Left hindlimb (tissue), 1 donor: ENCODE measurements around the gene POU2AF3.

ENCODE experiments used
- DNase-seq: peaks from one replicate; pipeline ENCODE4 v3.0.0-alpha.2; 2018

The POU2AF3 gene

DNA sequence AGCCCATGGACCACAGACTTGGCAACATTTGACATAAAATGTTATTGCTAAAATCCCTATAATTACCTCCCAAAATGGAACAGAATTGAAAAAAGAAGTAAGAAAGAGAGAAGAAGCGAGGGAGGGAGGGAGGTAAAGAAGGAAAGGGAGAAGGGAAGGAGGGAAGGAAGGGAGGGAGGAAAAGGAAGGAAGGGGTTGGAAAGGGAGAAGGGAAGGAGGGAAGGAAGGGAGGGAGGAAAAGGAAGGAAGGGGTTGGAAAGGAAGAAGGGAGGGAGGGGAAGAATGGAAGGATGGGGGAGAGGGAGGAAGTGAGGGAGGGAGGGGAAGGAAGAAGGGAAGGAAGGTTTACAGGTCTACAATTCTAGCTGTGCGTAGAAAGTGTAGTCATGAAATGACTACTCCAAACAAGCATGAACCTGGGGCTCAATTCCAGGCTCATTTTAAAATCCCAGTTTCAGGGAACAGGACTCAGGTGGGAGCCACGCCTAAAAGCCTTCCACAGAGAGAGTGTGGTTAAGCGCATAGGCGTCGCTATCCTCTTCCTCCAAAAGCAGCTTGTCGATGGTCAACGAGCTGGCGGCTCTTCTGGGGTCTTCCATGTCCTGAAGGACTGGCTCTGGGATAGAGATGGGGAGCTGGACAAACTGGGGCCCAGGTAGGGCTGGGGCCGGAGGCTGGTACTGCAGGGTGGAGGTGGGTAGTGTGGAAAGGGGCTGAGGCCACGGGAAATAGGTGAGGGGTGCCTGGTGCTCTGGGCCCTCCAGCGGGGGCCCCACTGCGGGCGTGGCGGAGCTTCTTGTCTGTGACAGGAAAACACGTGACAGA lies 55.6 kb downstream of the POU2AF3 start:
- DNase-seq, result no peak

DNA sequence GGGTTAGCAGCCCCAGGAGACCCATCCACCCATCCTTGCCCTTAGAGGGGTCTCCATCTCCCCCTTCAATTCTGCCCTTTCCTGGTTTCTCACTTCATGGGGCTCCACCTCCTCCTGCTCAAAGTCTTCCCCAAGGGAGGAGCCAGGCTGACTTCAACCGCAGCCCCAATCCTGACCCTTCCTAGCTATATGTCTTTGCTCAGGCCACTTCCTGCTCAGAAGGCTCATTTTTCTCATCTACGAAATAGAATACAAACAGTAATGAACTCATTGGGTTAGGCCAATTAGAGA lies 56.2 kb downstream of the POU2AF3 start:
- no peak for DNase-seq

DNA sequence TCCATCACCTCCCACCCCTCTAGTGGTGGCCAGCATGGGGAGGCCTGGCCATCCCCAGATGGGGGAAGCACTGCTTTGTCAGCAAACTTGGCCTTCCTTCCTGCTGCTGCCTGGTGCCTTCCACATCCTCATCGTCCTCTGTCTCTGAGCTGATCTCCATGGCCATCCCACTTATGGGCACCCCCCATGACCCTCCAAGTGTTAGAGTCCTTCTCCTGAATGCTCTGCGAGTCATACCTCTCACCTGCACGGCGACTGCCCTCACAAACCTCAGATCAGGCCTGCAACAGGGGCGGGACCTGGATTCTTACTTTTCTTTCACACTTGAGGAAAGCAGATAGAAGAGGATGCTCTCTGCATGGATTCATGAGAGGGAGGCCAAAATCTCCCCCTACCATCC lies 56.8 kb downstream of the POU2AF3 start:
- no peak for DNase-seq

DNA sequence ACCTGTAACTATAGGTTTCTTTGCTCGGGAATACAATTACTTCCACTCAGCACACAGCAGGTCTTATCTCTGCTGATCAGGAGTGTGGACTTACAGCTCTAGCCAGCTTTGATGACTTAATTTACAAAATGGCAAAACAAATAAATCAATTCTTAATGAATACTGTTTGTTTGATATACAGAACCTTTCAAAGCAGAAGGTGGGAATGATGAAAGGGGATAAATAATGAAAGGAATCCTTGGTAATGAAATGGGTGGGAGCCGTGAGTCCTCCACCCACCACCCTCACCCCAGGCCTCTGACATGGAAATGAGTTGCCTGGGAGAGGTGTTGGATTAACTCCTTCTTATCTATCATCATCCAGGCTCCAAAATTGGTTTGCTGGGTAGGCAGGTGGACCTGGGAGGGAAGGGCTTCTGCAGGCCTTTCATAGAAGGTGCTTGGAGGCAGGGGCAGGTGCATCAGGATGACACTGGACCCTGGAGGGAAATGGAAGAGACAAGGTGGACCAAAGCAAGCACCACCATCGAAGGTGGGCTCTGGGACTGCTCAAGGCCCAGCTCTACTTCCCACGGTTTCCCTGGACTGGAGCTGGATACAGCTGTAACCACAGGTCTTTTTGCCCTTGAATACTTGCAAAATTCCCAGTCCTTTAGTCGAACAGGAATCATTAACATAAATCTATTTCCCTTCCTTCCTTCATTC lies 57.8 kb downstream of the POU2AF3 start:
- no peak for DNase-seq

DNA sequence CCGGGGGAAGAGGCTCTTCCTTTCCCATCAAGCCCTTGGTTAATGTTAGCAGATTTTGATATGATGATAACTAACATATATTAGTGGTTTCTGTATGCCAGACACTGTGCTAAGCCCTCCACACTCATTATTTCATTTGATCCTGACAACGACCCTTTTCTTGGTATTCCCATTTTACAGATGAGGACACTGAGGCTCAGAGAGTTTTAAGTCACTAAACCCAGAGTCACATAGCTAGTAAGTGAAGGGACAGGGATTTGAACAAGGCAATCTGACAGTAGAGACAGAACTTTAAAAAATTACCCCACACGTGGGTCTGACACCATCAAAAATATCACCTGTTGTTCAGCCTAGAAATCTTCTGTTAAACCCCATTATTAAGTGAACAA lies 58.3 kb downstream of the POU2AF3 start:
- no peak for DNase-seq

DNA sequence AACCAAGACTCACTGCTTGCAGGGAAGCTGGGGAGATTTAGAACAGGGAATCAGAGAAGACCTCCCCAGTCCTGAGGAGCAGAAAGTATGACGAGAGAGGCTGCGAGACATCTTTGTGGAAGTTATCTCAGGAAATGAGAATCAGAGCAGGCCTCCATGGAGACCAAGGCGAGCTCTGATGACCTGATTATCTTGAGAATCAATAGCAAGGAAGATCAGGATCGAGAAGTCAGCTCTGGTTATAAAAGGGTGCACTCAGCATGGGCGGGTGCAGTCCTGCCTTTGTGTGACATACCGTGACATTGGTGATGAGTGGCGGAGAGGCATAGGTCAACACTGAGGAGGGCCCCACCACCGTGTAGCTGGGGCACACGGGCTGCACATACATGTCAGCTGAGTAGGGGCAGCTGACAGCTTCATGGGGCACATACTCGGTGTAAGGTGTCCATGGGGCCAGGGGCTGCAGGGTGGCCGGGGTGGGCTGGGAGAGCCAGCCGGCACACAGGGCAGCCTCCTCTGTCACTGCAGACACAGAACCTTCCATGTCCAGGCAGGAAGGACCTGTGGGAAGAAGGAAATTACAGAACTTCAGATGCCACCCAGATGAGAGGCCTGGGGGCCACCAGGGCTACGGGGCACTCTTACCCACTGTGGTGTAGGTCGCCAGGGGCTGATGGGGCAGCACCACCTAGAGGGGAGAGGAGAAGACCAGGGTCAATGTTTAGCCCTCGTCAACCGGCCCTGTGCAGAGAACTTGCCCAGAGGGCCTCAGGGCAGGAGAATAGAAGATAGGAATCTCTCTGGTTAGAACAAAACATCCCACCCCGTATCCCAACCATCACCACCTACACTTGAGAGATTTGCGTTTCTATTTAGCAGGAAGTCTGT lies 59.0 kb downstream of the POU2AF3 start:
- DNase-seq, result no peak
